ENCODE results near the gene FIG4. TPM values are rescaled to one million over a fixed set of nuclear protein-coding genes. Genes with fewer than 3 reads are reported as not detected.

Gene FIG4
- total RNA-seq, 1 experiment from 2014 or later = 23.1 TPM

GRCh38 chr6:109714611-109715010 lies 23.5 kb downstream of the FIG4 start:
- no peak overlapping the region for H2BK5ac ChIP-seq (ENCODE audit: insufficient read length, low read length)
- peaks cover 3 to 20% (median 10%) of the 10 kb centered on the region in 3 experiments; a peak in 6 of 7 replicates for H3K36me3 Mint-ChIP-seq (ENCODE audit: insufficient read depth in 1 of 3, low read depth in 3 of 3)
- no peak for DNase-seq

More at GRCh38 chr6:109714611-109715010, 23.5 kb downstream of the FIG4 start:
- Histone ChIP-seq H4K20me1 (ENCODE audit: control insufficient read depth, insufficient read depth, insufficient read length) (no peaks in the 10 kb centered on the region), H3K18ac (ENCODE audit: insufficient read length, low read depth, low read length) (no peak overlapping the region), H3K56ac (ENCODE audit: insufficient read length, low read depth, low read length) (no peak overlapping the region), H3K27me3 (ENCODE audit: insufficient read depth, low read length) (no peaks in the 10 kb centered on the region), H3K79me2 (ENCODE audit: insufficient read depth, low read length) (no peaks in the 10 kb centered on the region; the same call in 1 of the 2 replicates), H3K4me1 (ENCODE audit: insufficient read depth, low read length) (no peaks in the 10 kb centered on the region), H4K5ac (ENCODE audit: insufficient read length, low read depth, low read length) (no peak overlapping the region), H2AK5ac (ENCODE audit: insufficient read length, low read length) (no peak overlapping the region), H2BK15ac (ENCODE audit: low read depth, low read length) (no peak overlapping the region), H3K79me1 (ENCODE audit: insufficient read depth, low read depth, low read length, poor library complexity, severe bottlenecking) (no peaks in the 10 kb centered on the region), H3K4ac (ENCODE audit: low read depth, low read length) (no peak overlapping the region), H2BK12ac (ENCODE audit: insufficient read length, low read depth, low read length) (no peak overlapping the region), H3T11ph (ENCODE audit: low read length) (no peak overlapping the region), H4K91ac (ENCODE audit: insufficient read length, low read depth, low read length) (no peak overlapping the region), H3K23me2 (ENCODE audit: insufficient read length, low read depth, low read length, poor library complexity, severe bottlenecking) (no peaks in the 10 kb centered on the region), H3K9ac (ENCODE audit: extremely low read depth, insufficient read length, low read length) (no peak overlapping the region), H3K4me2 (ENCODE audit: insufficient read depth, insufficient read length, low read length) (no peak overlapping the region), H3K27ac (ENCODE audit: insufficient read length, low read depth, low read length) (no peak overlapping the region), H2AFZ (ENCODE audit: low read length) (no peak overlapping the region), H3K9me3 (ENCODE audit: control insufficient read depth, low read depth, low read length) (no peaks in the 10 kb centered on the region), H2BK120ac (ENCODE audit: low read depth, low read length, poor library complexity, severe bottlenecking) (no peak overlapping the region), H3K14ac (ENCODE audit: insufficient read depth, low read length) (no peak overlapping the region), H2BK20ac (ENCODE audit: low read depth, low read length, poor library complexity, severe bottlenecking) (no peak overlapping the region), H4K8ac (replicated peaks; ENCODE audit: insufficient read length, low read depth, low read length) (no peak overlapping the region), H3K23ac (ENCODE audit: insufficient read length, low read depth, low read length) (no peak overlapping the region)
- TF ChIP-seq CTCF (conservative IDR thresholded peaks at IDR 0.05) = no peak
- H3K4me1 Mint-ChIP-seq = peaks cover under 1 to 5% of the 10 kb centered on the region in 2 experiments; a peak in 3 of 4 replicates
- H3K9me3 Mint-ChIP-seq = peaks cover 0 to 3% of the 10 kb centered on the region in 2 experiments; a peak in 2 of 5 replicates
- WGBS (ENCODE audit: extremely low coverage, insufficient read length, low lambda C conversion rate) = no CpG with 5 or more reads among the region's 1 CpG
- no peak overlapping the region for H3K27ac Mint-ChIP-seq
- H3K4me3 Mint-ChIP-seq = no peak overlapping the region
- H3K27me3 Mint-ChIP-seq (ENCODE audit: low read depth) = no peaks in the 10 kb centered on the region
